GM12872 (cell line): ENCODE results near the gene MBNL1.

ENCODE experiments used
- CTCF ChIP-seq: IDR thresholded peaks from 3 replicates; pipeline ENCODE4 v1.5.1; 2011; ENCODE audit warnings: low read depth, mild to moderate bottlenecking, low read length, moderate library complexity; ENCODE audit not compliant: insufficient read depth

The MBNL1 gene

GRCh38 chr3:152300029-152300731, 31.5 kb downstream of the MBNL1 start:
- no peak for TF ChIP-seq CTCF

- no peak for TF ChIP-seq CTCF
These were observed 33.0 kb downstream of the MBNL1 start for GRCh38 chr3:152301745-152302181.

GRCh38 chr3:152302521-152303021, 33.8 kb downstream of the MBNL1 start:
- no peak for TF ChIP-seq CTCF

GRCh38 chr3:152304160-152304559, 35.4 kb downstream of the MBNL1 start:
- TF ChIP-seq CTCF, result no peak

- no peak for TF ChIP-seq CTCF
These were observed 36.3 kb downstream of the MBNL1 start for GRCh38 chr3:152305075-152305474.

- TF ChIP-seq CTCF, result no peak
These were observed 39.2 kb downstream of the MBNL1 start for GRCh38 chr3:152307829-152308474.

GRCh38 chr3:152308475-152308844, 39.7 kb downstream of the MBNL1 start:
- TF ChIP-seq CTCF, result no peak
